ENCODE results near the gene AFG3L2.

DNA sequence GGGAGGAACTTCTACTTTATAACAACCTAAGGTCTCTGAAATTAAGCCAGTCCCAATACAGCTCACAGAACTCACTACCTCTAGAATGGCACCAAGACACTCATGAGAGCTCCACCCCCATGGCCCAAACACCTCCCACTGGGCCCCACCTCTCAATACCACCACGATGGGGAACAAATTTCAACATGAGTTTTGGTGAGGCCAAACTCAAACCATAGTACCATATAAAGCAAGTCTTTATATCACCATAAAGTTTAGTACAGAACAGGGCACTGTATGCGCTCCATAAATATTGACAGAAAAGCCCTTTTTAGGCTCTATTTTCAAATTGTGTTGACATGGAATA, 3.3 kb downstream of the AFG3L2 start:
- TF ChIP-seq, protein P1, sequence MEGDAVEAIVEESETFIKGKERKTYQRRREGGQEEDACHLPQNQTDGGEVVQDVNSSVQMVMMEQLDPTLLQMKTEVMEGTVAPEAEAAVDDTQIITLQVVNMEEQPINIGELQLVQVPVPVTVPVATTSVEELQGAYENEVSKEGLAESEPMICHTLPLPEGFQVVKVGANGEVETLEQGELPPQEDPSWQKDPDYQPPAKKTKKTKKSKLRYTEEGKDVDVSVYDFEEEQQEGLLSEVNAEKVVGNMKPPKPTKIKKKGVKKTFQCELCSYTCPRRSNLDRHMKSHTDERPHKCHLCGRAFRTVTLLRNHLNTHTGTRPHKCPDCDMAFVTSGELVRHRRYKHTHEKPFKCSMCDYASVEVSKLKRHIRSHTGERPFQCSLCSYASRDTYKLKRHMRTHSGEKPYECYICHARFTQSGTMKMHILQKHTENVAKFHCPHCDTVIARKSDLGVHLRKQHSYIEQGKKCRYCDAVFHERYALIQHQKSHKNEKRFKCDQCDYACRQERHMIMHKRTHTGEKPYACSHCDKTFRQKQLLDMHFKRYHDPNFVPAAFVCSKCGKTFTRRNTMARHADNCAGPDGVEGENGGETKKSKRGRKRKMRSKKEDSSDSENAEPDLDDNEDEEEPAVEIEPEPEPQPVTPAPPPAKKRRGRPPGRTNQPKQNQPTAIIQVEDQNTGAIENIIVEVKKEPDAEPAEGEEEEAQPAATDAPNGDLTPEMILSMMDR (IDR thresholded peaks at IDR 0.05), result no peak
- TF ChIP-seq POLR2A (IDR thresholded peaks at IDR 0.05), result no peak

All from right lobe of liver (tissue), 4 donors.